LNCAP (cell line): Measurements from ENCODE around the gene ARFGEF2.
A peak's percentile ranks its signal among the peaks of the same experiment; 100 is the strongest.

Source experiments
- CTCF ChIP-seq: fragments of 450-650 bp; IDR thresholded peaks from 2 replicates; pipeline ENCODE4 v1.5.1; 2017; ENCODE audit warnings: mild to moderate bottlenecking

ARFGEF2 gene

GRCh38 chr20:48903705-48904104, 17.8 kb upstream of the ARFGEF2 start:
- TF ChIP-seq CTCF = no peak

- peak; percentile 72 for TF ChIP-seq CTCF
Observed at GRCh38 chr20:48904566-48905296, 16.8 kb upstream of the ARFGEF2 start.

GRCh38 chr20:48905297-48905647, 16.2 kb upstream of the ARFGEF2 start:
- peak; percentile 14; the same call in 1 of the 2 replicates for TF ChIP-seq CTCF

GRCh38 chr20:48906221-48906877, 15.2 kb upstream of the ARFGEF2 start:
- no peak for TF ChIP-seq CTCF

- no peak for TF ChIP-seq CTCF
Observed at GRCh38 chr20:48908656-48909319, 12.7 kb upstream of the ARFGEF2 start.

- TF ChIP-seq CTCF = no peak
Observed at GRCh38 chr20:48909910-48910309, 11.6 kb upstream of the ARFGEF2 start.

- TF ChIP-seq CTCF = no peak
Observed at GRCh38 chr20:48910347-48910781, 11.1 kb upstream of the ARFGEF2 start.
